HuH-7 (cell line): Measurements from ENCODE around the gene HOATZ.

Experiments
- DNase-seq: peaks from one replicate; pipeline ENCODE4 v3.0.0; 2011; ENCODE audit warnings: low spot score

The HOATZ gene

DNA sequence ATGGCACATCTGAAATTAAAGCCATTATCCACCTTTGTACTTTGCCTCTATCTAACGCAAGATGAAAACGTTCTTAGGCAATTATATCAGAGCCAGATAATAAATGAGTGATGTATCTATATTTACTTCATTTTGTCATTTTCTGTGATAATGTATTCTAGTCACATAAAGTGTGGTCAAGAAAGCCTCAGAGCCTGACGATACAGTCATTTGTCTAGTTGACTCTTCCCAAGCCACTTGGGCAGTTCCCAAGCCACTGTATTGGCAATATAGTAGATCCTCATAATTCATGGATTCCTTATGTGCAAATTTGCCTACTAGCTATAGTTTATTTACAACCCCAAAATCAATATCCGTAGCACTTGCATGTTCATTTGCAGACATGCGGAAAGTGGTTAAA is 7.8 kb downstream of the HOATZ start:
- no peak for DNase-seq

DNA sequence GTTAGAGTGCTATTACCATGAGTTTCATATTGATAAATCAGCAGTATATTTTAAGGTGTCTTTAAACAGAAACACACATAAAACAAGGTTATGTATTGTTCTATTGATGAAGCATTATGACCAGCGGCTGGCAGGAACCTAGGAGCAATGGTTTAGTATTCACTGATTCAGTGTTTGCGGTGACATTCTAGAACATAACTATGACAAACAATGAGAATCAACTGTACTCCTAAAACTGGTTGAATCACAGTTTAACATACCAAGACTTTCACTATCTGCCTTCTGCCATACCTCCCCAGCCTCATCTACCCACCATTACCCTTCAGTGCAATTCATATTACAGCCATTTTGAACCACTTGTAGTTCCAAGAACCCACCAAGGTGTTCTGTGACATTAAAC is 8.8 kb downstream of the HOATZ start:
- no peak for DNase-seq

DNA sequence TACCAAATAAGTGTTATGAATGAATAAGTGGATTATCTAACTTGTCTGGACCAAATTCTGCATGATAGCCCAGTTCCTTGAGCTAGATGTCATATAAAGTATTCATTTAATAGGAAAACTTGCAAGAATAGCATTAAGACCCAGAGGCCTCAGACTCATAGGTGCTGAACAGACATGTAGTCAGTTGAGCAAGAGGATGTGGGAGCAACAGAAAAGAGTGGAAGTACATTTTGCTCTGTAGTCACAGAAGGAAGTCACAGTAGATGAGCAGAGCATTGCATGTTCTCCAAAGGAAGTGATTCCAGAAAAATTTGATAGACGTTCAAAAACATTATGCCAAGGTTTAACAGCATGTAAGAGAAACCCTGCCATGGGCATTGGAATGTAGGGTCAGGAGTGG is 9.5 kb downstream of the HOATZ start:
- no peak for DNase-seq

DNA sequence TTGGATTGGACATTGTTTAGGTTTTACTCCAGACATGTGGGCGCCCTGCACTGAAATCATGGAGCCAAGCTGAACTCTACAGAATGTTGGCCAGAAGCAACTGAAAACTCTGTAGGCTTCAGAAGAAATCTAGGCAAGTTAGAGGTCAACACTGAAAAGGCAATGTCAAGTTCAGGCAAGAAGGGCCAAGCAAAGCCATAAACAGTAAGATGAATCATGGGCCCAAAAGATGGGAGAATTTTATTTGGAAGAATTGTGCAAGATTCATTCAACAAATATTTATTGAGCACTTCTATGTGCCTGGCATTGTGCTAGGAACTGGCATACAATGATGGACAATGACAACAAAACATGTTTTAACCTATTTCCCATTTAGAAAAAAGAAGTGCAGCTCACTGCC is 10.9 kb downstream of the HOATZ start:
- DNase-seq: no peak

DNA sequence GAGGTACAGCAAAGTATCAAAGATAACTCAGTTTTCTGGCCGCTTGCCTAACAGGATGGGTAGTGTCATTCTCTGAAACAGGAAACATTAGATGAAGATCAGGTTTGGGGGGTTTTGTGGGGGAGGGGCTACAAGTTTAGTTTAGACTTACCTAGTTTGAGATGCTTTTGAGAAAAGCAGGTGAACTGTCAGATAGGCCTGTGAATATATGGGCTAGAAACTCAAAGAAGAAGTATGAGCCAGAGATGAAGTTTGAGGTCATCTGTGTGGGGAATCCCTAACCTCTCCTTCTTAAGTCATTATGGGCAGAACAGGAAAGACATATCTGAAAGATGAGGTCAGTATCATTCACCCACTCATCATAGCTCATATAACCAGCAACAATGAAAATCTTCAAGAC is 11.9 kb downstream of the HOATZ start:
- DNase-seq: no peak

DNA sequence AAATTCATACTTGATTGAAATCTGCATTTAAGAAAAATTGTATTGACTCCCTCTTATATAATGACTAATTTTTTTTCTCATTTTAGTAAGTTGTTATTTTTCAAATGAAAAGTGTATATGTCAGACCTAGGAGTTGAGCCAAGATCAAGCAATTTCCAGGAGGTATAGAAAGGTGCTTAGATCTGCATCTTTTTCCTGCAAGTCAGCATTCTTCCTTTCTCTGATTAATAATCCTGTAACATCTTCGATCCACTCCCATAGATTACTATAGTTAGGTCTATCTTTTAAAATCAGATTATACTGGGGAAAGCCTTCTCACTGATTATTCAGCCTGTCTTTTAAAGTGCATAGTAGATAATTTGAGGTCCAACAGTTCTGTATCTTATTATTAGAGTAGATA is 12.7 kb downstream of the HOATZ start:
- DNase-seq: no peak

DNA sequence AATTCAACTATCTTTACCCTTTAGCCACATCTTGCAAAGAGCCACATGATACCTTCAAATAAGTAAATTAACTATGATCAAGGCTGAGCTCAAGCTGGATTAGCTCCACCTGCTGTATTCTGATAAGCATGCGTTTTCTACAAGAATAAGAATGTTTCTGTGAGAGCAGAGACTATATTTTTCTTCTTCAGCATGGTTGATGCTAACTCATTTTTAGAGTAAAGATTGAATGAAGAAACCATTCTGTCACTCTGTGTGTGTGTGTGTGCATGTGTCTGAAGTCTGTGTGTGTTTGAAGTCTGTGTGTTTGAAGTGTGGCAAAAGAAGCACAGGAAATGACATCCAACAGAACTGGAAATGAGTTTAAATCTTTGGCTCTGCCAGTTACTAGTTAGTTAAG is 14.0 kb downstream of the HOATZ start:
- DNase-seq: no peak

DNA sequence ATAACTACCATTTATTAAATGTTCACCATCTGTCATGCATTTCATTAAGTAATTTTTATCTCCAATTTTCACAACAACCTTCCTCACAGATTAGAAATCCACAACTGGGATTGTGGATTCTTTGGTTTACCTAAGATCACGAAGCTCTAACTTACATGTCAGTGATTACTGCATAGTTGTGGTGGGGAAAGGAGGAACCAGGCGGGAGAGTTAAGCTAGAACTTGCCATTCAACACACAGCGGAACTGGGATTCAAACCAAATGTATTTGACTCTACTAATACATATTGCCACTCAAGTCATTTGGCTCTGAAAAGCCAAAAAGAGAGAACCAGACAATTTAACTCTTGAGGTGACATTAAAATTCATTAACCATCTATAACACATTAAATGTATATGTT is 15.5 kb downstream of the HOATZ start:
- no peak for DNase-seq

DNA sequence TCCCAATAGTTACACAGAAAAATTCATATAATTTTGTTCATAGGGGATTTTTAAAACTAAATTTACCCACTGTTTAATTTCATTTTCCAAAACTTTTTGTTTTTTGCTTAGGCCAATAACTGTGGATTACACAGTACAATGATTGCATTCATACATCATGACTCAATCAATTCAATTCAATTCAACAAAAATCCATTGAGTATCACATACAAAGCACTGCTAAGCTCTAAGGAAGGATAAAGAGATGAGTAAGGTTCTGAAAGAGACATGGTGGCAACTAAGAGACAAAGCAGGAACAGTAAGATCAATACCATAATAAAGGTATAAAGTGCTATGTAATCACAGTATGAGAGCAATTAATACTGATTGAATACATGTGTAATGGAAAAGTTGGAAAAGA is 16.6 kb downstream of the HOATZ start:
- no peak for DNase-seq

DNA sequence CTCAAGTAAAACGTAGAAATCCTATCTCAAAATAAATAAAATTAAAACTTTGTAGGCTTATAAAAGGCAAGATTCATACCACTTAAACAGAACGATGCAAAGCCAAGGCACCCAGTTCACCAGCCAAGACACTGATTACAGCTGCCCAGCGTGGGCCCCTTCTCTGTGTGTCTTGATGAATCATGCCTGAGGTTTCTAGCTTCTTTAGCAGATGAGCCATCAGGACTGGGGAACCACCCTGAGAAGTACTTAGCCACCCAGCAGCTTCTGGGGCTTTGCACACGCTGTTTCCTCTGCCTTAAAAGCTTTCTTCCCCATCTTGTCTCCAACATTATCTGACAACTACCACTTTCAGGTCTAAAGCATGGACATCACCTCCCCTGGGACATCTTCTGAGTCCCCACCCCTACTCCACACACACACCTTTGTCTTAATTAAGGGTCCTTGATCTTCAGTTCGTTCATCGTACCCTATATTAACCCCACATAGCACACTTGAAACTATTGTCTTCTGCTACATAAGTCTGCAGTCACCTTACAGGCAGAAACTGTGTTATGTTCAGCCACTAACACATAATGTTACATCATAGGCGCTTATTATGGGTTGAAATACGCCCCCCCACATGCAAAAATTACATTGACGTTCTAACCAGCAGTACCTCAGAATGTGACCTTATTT is 17.2 kb downstream of the HOATZ start:
- no peak for DNase-seq

DNA sequence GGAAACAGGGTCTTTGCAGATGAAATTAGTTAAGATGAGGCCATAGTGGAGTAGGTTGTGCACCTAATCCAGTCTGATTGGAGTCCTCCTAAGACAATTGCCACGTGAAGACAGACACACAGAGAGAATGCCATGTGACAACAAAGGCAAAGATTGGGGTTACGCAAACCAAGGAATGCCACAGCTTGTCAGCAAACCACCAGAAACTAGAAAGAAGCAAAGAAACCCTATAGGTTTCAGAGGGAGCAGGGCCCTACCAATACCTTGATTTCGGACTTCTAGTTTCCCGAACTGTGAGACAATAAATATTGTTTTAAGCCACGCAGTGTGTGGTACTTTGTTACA is 17.8 kb downstream of the HOATZ start:
- DNase-seq: no peak

DNA sequence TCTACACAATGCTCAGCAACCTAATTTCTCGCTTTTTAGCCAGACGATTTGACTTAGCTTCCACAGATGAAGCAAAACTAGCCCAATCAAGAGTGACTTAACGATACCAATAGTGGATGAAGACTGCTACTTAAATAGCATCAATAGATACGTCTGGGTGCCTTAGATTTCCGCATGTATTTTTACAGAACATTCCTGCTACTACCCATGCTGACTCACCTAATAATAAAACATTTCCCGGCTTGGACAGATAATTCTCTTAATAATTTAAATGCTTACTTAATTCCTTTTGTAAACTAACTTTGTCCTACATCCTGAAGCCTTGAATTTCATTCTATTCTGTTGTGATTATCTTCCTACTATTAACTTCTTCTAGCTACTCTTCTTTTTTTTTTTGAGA is 20.7 kb downstream of the HOATZ start:
- no peak for DNase-seq

DNA sequence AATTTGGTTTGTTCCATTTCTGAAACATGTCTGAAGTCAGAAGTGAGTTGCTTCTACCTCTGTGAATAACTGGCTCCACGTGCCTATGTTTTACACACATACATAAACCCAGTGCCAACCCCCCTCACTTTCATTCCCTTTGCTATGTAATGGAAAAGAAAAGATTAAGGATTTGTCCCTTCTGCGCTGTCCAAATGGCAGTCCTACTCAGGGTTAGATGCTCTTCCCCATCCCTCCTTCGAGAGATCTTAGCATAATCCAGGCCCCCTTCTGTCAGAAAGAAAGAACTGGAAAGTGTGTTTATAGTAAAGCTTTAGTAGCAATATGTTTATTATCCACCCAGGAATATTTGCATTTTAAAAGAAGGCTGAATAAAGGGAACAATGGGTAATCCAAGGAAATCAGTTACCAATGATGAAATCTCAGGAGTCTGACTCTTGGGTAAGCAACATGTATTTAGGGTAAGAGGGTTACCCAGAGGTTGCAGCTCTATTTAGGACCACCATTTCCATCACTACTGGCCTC is 22.8 kb downstream of the HOATZ start:
- DNase-seq: no peak

DNA sequence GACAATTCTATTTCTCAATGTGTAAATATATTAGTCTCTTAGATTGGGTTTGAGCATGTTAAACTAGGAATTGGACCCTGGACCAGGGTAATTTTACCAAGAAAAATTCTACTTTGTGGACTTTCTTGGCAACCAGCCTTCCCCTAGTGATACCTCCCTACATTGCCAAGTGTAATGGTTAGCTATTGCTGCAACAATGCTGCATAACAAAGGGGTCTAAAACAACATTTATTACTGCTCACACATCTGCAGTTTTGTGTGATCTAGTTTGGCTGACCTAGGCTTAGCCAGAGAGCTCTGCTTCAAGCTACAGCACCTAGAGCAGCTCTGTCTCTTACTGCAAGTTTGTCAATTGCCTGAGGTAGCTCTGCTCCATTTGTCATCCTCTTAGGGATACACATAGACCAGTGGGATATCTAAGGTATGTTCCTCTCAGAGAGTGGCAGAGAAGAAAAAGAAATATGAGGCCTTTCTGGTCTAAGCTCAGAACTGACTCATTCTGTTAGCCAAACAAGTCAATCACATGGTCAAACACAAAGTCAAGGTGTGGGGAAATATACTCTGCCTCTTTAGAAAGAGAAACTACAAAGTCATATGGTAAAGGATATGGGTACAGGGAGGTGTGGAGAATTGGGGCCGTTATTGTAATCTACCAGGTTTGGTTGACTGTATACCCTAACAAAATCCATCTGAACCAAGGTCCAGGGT is 24.0 kb downstream of the HOATZ start:
- DNase-seq: no peak

DNA sequence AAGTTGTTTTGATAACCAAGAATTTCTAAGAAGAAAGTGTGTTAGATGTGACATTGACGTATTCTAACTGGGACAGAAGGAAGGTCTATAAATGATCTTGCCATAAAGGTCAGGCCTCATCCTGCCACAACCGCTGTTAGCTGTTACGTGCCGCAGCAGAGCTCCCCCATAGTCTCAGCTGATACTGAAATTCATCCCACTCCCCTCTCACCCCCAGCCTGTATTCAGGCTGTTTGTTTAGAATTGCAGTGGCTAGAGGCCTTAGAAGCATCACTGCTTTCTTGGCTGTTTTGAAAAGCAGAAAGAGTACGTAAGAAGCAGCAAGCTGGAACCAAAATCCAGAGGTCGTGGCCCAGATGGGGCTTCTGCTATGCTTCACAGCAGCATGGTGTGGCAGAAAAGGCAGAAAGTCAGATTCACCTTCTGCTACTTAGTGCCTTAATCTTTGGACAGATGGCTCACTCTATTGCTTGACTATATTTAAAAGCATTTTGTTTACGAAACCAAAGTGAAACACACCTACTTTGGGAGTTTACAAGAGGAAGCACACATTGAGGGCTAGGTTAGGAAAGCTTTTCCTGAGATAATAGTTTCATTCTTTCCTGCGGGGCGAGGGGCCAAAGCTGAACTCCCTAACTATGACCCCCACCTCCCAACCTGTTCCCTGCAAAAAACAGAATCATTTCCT is 25.0 kb downstream of the HOATZ start:
- no peak for DNase-seq

DNA sequence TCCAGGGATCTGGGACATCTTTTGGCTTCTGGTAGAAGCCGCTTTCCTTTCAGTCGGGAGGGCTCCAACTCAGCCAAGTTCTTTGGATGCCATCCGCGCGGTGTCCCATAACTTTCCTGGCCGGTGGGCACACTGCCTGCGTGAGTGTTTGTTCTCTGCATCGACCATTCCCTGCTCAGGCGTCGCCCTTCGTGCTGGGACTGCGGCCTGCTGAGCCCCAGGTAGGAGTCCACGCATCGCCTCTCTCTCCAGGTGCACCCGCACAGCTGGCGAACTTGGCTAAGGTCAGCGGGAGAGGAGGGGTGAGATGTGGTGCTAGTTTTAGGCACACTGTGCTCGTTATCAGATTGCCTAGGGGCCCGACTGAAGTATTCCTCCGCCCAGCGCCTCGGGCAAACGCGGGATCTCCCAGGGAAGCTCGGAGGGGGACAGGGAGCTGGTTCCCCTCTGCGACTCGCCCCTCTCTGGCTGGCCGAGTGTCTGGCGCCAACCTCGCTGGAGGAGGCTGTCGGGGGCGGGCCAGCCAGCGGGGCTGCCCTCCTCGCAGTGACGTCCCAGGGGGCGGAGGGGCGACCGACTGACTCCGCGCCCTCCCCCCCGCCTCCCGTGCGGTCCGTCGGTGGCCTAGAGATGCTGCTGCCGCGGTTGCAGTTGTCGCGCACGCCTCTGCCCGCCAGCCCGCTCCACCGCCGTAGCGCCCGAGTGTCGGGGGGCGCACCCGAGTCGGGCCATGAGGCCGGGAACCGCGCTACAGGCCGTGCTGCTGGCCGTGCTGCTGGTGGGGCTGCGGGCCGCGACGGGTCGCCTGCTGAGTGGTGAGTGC is 25.7 kb downstream of the HOATZ start, which contains the start of gene LAYN:
LAYN (plus strand) TSS at position 607 of the 823 bp plus-strand sequence; CDS start at position 731, 124 bp downstream.
- peak; percentile 29 for DNase-seq

DNA sequence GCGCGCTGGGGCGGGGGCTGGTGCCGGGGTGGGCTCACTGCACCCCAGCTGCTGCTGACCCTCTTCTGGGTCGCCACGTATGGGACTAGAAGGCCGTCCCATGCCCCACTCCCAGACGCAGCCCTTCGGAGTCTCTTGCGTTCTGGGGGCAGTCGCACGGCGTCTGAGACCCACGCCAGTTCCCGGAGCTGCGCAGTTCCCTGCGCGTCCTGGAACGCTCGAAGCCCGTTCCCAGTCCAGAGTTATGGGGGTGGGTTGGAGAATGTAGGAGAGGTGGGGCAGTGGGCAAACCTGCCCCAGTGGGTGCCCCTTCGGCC is 26.3 kb downstream of the HOATZ start:
- DNase-seq: no peak

DNA sequence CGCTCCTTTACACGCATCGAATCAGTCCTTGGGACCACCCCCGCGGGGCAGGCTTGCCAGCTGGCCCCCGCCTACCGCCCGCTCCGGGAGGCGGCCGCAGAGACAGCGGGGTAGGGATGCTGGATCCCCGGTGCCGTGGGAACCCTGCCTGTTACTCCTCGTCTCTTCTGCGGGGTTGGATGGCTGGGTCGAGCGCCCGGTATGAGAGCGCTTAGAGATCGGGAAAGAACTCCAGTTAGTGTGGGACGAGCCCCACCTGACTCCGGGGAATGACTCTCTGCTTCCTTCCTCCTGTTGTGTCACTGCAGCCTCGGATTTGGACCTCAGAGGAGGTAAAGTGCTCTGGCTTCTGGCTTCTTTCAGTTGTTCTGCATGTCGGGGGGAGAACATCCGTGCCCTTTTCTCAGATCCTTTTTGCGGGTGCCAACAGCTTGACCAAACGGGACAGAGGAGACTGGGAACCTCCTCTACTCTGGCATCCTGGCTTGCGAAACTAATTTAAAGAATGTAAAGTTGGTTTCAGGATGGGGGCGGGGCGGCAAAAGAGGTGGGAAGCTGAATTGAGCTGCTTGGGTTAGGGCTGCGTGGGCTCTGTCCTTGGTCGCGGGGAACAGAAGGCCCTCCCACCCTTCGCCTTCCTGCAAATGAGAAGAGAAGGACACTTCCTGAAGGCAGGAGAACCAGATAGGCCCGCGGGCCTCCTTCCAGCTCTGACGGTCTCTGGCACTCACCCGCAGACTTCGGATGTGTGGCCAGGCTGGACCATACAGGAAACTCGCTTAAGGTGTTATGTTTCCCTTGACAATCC is 26.9 kb downstream of the HOATZ start:
- no peak for DNase-seq

DNA sequence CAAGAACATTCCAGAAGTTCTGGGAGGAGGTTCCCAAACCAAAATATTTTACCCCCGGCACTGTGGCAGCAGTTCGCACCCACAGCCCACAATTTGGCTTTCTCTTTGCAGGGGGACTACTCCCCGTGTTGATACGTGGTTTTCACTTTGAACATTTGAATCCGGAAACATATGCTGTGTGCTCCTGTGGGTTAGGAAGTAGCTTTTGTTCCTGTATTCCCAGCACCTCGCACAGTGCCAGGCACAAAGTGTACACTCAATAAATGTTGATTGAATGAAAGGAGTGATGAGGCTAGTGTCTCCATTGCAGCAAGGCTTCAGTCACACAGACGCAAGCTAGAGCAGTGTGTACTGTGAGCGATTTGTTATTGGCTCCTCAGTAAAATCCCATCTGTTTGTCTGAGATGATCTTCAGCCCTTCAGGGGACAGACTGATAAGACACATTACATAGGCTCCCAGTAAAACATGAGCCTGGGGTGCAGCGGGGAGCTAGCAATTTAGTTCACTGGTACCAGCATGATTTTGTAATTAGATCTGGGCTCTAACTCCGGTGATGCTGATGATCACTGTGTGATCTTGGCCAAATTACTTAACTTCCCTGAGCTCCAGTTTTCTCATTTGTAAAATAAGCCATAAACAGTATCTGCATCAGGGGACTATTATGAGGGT is 28.2 kb downstream of the HOATZ start:
- no peak for DNase-seq

DNA sequence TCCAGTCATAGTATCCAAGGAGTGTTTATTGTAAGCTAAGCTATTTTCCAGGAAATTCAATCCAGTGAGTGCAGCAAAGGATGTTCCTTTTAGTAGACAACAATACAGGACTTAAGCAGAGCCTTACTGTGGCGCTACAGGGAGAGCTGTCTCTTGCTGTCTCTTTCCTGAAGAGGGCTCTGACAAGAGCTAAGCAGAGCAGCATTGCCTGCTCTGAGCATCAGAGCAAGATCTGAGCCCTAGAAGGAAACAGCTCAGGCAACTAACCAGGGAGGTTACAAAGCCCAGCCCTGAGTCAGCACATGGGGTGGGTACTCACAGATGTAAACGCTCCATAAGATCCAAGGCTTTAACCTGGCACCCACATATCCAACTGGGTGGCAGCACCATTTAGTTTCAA is 33.9 kb downstream of the HOATZ start:
- DNase-seq: no peak
